ENCODE data around the gene TRAPPC5.
A peak's percentile ranks its signal among the peaks of the same experiment; 100 is the strongest.

Gene TRAPPC5

DNA sequence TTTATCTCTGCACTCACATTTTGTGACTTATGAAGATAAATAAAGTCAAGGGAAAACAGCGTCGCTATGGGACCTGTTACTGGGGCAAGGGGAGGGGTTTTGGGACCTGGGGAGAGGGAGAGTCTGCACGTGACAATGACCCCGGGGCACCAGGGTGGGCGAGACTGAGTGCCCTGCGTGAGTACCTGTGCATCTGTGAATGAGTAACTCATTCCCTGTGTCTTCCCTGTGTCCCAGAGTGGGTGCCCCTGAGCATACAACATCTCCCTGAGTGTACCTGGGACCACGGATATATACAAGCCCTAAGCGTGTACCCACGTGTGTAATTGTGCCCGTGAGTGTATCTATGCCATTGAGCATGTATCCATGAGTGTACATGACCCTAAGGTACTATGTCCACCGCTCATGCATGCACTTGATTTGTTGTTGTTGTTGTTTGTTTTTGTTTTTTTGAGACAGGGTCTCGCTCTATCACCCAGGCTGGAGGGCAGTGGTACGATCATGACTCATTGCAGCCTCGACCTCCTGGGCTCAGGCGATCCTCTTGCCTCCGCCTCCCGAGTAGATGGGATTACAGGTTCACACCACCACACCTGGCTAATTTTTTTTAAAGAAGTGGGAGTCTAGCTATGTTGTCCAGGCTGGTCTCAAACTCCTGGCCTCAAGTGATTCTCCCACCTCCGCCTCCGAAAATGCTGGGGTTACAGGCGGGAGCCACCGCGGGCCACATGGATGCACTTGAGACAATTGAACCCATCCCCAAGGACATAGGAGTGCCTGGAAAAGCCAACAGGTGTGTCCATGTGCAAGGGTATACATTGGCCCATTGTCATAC, 645 bp upstream of the TRAPPC5 start:
- no peak for DNase-seq (ENCODE audit: low read depth)
- peak overlapping the region; percentile 34 for H3K4me3 ChIP-seq (ENCODE audit: low read depth, low read length)
- TF ChIP-seq, protein P1, sequence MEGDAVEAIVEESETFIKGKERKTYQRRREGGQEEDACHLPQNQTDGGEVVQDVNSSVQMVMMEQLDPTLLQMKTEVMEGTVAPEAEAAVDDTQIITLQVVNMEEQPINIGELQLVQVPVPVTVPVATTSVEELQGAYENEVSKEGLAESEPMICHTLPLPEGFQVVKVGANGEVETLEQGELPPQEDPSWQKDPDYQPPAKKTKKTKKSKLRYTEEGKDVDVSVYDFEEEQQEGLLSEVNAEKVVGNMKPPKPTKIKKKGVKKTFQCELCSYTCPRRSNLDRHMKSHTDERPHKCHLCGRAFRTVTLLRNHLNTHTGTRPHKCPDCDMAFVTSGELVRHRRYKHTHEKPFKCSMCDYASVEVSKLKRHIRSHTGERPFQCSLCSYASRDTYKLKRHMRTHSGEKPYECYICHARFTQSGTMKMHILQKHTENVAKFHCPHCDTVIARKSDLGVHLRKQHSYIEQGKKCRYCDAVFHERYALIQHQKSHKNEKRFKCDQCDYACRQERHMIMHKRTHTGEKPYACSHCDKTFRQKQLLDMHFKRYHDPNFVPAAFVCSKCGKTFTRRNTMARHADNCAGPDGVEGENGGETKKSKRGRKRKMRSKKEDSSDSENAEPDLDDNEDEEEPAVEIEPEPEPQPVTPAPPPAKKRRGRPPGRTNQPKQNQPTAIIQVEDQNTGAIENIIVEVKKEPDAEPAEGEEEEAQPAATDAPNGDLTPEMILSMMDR (IDR thresholded peaks at IDR 0.05; ENCODE audit: low read depth, low read length) = no peak
- no peak for TF ChIP-seq POLR2A (IDR thresholded peaks at IDR 0.05; ENCODE audit: extremely low read depth, insufficient read length)
- no peak for TF ChIP-seq MYC (IDR thresholded peaks at IDR 0.05; ENCODE audit: low read depth, low read length)
- TF ChIP-seq, protein P2, sequence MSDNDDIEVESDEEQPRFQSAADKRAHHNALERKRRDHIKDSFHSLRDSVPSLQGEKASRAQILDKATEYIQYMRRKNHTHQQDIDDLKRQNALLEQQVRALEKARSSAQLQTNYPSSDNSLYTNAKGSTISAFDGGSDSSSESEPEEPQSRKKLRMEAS (IDR thresholded peaks at IDR 0.05; ENCODE audit: low read depth, low read length) = no peak

DNA sequence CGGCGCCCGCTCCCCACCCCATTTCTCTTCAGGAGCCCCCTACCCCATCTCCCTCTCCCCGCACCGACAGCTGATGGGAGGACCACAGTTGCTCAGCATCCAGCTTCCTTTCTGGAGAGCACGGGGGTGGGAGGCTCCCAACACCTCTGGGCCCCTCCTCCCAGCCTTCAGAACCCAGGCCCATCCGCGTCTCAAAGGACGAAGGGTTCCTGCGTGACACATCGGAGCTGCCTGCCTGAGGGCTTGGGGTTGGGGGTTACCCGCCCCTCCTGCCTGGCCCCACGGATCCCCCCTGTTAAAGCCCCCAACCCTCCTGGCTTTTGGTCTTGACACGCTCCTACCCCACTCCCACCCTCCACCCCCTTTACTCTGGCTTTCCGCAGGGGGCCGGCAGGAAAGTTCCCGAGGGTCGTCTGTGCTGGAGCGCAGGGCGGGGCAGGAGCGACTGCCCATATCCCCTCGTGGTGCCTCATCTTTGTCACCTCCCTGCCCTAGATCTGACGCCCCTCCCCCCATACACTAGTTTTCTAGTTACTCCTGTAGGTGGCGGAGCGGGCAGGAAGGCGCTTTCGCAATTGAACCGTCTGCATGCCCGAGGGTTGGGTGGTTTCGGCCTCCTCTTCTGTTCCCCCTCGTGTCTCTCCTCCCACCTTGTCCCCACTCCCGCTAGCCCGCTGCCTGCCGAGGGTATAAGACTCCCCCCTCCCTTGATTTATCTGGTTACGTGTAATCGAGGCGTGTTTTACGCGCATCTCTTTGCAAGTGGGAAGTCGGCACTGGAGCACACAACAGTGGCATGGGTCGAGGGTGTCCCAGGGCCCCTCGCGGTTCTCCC, 924 bp downstream of the TRAPPC5 start:
- TF ChIP-seq POLR2A (IDR thresholded peaks at IDR 0.05; ENCODE audit: extremely low read depth, insufficient read length) (no peak), MYC (IDR thresholded peaks at IDR 0.05; ENCODE audit: low read depth, low read length) (peak; percentile 95)
- TF ChIP-seq, protein P2 (IDR thresholded peaks at IDR 0.05; ENCODE audit: low read depth, low read length) = peak; percentile 85
- TF ChIP-seq, protein P1 (IDR thresholded peaks at IDR 0.05; ENCODE audit: low read depth, low read length) = peak; percentile 59
- peak overlapping the region; percentile 74 for H3K4me3 ChIP-seq (ENCODE audit: low read depth, low read length)
- peak; percentile 99 for DNase-seq (ENCODE audit: low read depth)

DNA sequence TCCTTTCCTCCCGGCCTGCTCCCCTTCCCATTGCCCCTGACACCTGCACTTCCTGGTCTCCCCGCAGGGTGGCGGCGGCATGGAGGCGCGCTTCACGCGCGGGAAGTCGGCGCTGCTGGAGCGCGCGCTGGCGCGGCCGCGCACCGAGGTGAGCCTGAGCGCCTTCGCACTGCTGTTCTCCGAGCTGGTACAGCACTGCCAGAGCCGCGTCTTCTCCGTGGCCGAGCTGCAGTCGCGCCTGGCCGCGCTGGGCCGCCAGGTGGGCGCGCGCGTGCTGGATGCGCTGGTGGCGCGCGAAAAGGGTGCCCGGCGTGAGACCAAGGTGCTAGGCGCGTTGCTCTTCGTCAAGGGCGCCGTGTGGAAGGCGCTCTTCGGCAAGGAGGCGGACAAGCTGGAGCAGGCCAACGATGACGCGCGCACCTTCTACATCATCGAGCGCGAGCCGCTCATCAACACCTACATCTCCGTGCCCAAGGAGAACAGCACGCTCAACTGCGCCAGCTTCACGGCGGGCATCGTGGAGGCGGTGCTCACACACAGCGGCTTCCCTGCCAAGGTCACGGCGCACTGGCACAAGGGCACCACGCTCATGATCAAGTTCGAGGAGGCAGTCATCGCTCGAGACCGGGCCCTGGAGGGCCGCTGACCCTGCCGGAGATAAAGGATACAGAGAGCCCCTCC, 1.7 kb downstream of the TRAPPC5 start:
- DNase-seq (ENCODE audit: low read depth) = no peak
- peak overlapping the region; percentile 74 for H3K4me3 ChIP-seq (ENCODE audit: low read depth, low read length)
- no peak for TF ChIP-seq POLR2A (IDR thresholded peaks at IDR 0.05; ENCODE audit: extremely low read depth, insufficient read length)
- TF ChIP-seq, protein P2 (IDR thresholded peaks at IDR 0.05; ENCODE audit: low read depth, low read length) = no peak
- TF ChIP-seq, protein P1 (IDR thresholded peaks at IDR 0.05; ENCODE audit: low read depth, low read length) = peak; percentile 2
- no peak for TF ChIP-seq MYC (IDR thresholded peaks at IDR 0.05; ENCODE audit: low read depth, low read length)

DNA sequence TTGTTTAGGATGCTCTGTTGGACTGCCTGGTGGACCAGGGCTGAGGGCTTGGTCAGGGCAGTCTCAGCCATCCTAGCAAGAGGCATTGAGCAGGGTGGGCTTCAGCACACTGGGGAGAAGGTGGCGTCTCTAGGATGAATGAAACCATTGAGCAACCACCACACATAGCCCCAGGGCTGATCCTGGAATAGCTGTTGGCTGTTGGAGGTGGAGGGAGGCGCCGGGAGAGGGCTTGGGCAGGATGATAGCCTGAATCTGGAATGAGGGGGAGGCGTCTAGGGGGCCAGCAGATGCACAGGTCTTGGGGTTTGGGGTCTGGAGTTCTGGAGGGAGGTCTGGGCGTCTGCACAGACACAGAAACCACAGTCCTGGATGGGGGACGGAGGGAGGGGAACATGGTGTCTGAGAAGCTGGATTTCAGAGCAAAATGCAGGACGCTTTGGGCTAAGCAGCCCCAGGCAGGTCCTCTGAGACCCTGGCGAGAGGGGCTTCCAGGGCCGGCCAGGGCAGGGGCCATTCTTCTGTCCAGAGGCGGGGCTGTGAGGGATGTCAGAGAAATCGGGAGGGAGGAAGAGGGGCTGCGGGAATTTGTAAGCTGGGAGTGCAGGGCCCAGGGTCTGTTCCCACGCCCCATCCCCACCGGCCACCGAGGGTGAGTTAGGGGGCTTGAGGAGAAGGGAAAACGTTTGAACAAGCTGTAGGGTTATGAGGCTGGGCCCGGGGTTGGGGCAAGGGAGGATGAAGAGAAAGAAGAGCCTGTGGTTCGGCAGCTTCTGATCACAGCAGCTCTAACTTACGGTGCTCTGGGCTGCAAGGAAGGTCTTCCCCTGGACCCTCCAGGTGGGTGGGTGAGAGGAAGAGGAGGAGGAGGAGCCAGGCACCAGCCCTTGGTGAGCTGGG, 5.2 kb downstream of the TRAPPC5 start:
- no peak for TF ChIP-seq POLR2A (IDR thresholded peaks at IDR 0.05; ENCODE audit: extremely low read depth, insufficient read length)
- TF ChIP-seq, protein P2 (IDR thresholded peaks at IDR 0.05; ENCODE audit: low read depth, low read length) = no peak
- TF ChIP-seq, protein P1 (IDR thresholded peaks at IDR 0.05; ENCODE audit: low read depth, low read length) = no peak
- TF ChIP-seq MYC (IDR thresholded peaks at IDR 0.05; ENCODE audit: low read depth, low read length) = no peak
- no peak overlapping the region for H3K4me3 ChIP-seq (ENCODE audit: low read depth, low read length)
- DNase-seq (ENCODE audit: low read depth) = no peak
